Measurements from ENCODE around the gene SV2B.

GRCh38 chr15:91141097-91141496 lies 41.0 kb downstream of the SV2B start:
- TF ChIP-seq CTCF (conservative IDR thresholded peaks at IDR 0.05; ENCODE audit: low read depth, low read length): no peak
- no peak for TF ChIP-seq EZH2 (IDR thresholded peaks at IDR 0.05; ENCODE audit: borderline replicate concordance, low read depth, low read length, poor library complexity, severe bottlenecking)

Data from A673 (cell line).